ENCODE data around the gene ADAM10. TPM values are rescaled to one million over a fixed set of nuclear protein-coding genes. Genes with fewer than 3 reads are reported as not detected.

ADAM10 gene
- total and polyA plus RNA-seq, 11 donors, result 8.4 to 128 (median 67.0) TPM

DNA sequence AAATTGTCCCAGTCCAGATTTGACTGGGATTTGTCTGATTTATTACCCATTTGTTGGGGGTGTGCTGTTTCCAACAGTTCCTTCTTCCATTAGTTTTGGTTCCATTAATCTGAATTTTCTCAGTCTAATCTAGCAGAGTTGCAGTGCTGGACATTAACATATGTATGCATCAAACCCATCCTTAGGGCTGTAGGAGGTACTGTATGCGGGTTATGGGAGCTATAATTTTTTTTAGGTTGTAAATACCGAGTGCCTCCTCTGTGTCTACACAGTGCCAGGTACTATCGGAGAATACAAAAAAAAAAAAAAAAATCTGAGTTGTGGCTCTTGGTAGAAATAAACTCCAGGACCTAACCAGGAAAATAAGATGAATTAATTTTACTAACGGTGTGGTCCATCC is 183.9 kb downstream of the ADAM10 start:
- intact Hi-C loops (cut with DNase I), result loop anchor here in 1 of 10 donors (10.0 kb wide), 1 partner anchor 81 kb away; no protein-coding TSS in a partner anchor
- TF ChIP-seq POLR2A (IDR thresholded peaks at IDR 0.05) (no peak), CTCF (IDR thresholded peaks at IDR 0.05) (no peak)
- DNase-seq, result no peak
- no peak overlapping the region for H3K27ac ChIP-seq
- H3K36me3 ChIP-seq, result no peaks in the 10 kb centered on the region
- no peaks in the 10 kb centered on the region for H3K27me3 ChIP-seq
- WGBS, 4 donors, result 68 to 73% (median 70%) methylated on average over 4 of the region's 4 CpGs
- no peak overlapping the region for H3K4me3 ChIP-seq
- no peak for ATAC-seq
- peaks cover 0 to 9% (median 0%) of the 10 kb centered on the region in 12 donors for H3K9me3 ChIP-seq
- H3K4me1 ChIP-seq, result peaks cover 0 to 16% (median 0%) of the 10 kb centered on the region in 12 donors

DNA sequence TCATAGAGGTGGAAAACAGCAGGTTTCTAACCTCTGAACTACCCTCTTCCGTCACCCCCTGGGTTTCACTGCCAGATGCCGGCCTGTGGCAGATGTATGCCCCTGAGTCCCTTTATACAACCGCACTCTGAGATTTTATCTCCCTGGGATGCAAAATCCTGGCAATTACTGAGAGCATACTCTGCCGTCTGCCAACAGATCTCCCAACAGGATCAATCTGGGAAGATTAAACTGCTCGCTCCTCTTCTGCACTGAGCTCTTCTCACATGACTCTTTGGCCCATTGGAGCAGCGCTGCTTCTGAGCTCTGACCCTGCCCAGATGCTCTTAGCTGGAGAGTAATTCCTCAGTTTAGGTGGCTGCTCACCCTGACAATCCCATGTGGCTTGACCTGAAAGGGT is 184.5 kb downstream of the ADAM10 start:
- DNase-seq (no peak), ATAC-seq (no peak)
- Histone ChIP-seq H3K9me3 (peaks cover 0 to 9% (median 0%) of the 10 kb centered on the region in 12 donors), H3K4me1 (peaks cover 0 to 16% (median 0%) of the 10 kb centered on the region in 12 donors), H3K27ac (no peak overlapping the region), H3K36me3 (no peaks in the 10 kb centered on the region), H3K4me3 (no peak overlapping the region), H3K27me3 (no peaks in the 10 kb centered on the region)
- WGBS, 4 donors, result 75 to 87% (median 81%) methylated on average over 5 to 6 of the region's 6 CpGs
- TF ChIP-seq POLR2A (IDR thresholded peaks at IDR 0.05) (no peak), CTCF (IDR thresholded peaks at IDR 0.05) (no peak)
- intact Hi-C loops (cut with DNase I), result loop anchor here in 1 of 10 donors (10.0 kb wide), 1 partner anchor 80 kb away; no protein-coding TSS in a partner anchor

- no peak for ATAC-seq
- WGBS, 4 donors, result 45 to 86% (median 62%) methylated on average over 3 of the region's 3 CpGs
Measured at GRCh38 chr15:58562135-58562534, 187.4 kb downstream of the ADAM10 start.

DNA sequence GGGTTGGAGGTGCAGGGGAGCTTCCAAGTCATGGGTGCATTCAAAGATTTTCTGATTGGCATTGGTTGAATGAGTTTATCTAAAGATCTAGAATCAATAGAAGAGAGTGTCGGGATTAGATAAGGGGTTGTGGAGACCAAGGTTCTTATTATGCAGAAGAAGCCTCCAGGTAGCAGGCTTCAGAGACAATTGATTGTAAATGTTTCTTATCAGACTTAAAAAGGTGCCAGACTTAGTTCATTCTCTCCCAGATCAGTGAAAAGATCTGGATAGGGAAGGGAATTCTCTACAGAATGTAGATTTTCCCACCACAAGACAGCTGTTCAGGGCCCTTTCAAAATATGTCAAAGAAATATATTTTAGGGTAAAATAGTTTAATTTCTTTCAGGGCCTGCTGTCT is 188.2 kb downstream of the ADAM10 start:
- no peak overlapping the region for H3K4me3 ChIP-seq
- H3K27me3 ChIP-seq, result no peaks in the 10 kb centered on the region
- ATAC-seq (no peak), DNase-seq (no peak)
- no peaks in the 10 kb centered on the region for H3K36me3 ChIP-seq
- TF ChIP-seq POLR2A (IDR thresholded peaks at IDR 0.05) (no peak), CTCF (IDR thresholded peaks at IDR 0.05) (no peak)
- H3K4me1 ChIP-seq, result peaks cover 0 to 4% (median 0%) of the 10 kb centered on the region in 12 donors
- intact Hi-C loops (cut with DNase I), result loop anchor here in 1 of 10 donors (10.0 kb wide), 1 partner anchor 77 kb away; no protein-coding TSS in a partner anchor
- H3K27ac ChIP-seq, result no peak overlapping the region
- H3K9me3 ChIP-seq, result no peaks in the 10 kb centered on the region
- WGBS, 4 donors, result 0 to 77% (median 0%) methylated on average over 1 of the region's 1 CpG

More at GRCh38 chr15:58562135-58562534, 187.4 kb downstream of the ADAM10 start:
- no peaks in the 10 kb centered on the region for H3K4me1 ChIP-seq
- H3K9me3 ChIP-seq, result no peaks in the 10 kb centered on the region
- DNase-seq, result no peak
- TF ChIP-seq POLR2A (IDR thresholded peaks at IDR 0.05) (no peak), CTCF (IDR thresholded peaks at IDR 0.05) (no peak)
- intact Hi-C loops (cut with DNase I), result loop anchor here in 1 of 10 donors (10.0 kb wide), 1 partner anchor 77 kb away; no protein-coding TSS in a partner anchor
- no peaks in the 10 kb centered on the region for H3K27me3 ChIP-seq
- no peak overlapping the region for H3K27ac ChIP-seq
- H3K4me3 ChIP-seq, result no peak overlapping the region
- H3K36me3 ChIP-seq, result no peaks in the 10 kb centered on the region
